MM.1S (cell line): Measurements from ENCODE around the gene ST6GAL1.

Experiments used
- EZH2 ChIP-seq: fragments of 300-600 bp; sonication (generic); optimal IDR thresholded peaks from 2 replicates; pipeline ENCODE3; 2017; ENCODE audit warnings: low read depth, mild to moderate bottlenecking, antibody characterized with exemption, low read length, mixed read lengths
- TF ChIP-seq, protein P1 (sequence below): fragments of 300-600 bp; sonication (generic); IDR thresholded peaks from 2 replicates; pipeline ENCODE4 v1.5.1; 2016; ENCODE audit warnings: antibody characterized with exemption, low read length, mixed read lengths

DNA sequence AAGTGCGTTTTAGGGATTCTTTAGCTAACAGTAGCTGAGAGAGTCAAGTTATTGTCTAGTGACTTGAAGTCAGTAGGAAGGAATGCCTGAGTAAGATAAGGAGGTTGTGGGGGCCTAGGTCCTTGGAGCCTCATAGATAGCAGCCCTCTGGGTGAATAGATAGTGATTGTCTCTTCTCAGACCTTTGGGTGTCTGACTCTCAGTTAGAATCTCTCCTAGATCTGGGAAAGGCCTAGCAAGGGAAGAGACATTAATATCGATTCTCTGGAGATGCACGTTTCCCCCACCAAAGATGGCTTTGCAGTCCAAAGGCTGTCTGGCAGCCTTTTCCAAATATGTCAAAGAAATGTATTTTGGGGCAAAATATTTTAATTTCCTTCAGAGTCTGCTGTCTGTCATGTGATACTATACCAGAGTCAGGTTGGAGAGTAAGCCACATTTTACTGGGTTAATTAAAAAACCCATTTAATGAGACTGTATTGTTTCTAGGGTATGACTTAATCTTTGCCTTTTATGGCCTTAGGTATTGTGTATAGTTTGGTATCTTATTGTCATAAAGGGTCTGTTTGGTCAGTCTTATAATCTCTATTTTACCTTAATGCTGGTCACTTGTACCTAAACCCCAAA lies 92.2 kb downstream of the ST6GAL1 start:
- TF ChIP-seq, protein P1, sequence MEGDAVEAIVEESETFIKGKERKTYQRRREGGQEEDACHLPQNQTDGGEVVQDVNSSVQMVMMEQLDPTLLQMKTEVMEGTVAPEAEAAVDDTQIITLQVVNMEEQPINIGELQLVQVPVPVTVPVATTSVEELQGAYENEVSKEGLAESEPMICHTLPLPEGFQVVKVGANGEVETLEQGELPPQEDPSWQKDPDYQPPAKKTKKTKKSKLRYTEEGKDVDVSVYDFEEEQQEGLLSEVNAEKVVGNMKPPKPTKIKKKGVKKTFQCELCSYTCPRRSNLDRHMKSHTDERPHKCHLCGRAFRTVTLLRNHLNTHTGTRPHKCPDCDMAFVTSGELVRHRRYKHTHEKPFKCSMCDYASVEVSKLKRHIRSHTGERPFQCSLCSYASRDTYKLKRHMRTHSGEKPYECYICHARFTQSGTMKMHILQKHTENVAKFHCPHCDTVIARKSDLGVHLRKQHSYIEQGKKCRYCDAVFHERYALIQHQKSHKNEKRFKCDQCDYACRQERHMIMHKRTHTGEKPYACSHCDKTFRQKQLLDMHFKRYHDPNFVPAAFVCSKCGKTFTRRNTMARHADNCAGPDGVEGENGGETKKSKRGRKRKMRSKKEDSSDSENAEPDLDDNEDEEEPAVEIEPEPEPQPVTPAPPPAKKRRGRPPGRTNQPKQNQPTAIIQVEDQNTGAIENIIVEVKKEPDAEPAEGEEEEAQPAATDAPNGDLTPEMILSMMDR, result no peak
- TF ChIP-seq EZH2, result no peak
